Measurements from ENCODE around the gene ATP6V0A4.
"Not testable (repeated sequence)": the region's sequence is repeated elsewhere in the genome, so short reads cannot be mapped to it uniquely, and the experiment has no call there.

The ATP6V0A4 gene

GRCh38 chr7:138697535-138698182 lies 100.3 kb downstream of the ATP6V0A4 start:
- ATAC-seq: no peak

- not testable (repeated sequence) for ATAC-seq
Observed at GRCh38 chr7:138695776-138696175, 102.2 kb downstream of the ATP6V0A4 start.

- no peak for ATAC-seq
Observed at GRCh38 chr7:138695106-138695505, 102.9 kb downstream of the ATP6V0A4 start.

- no peak for ATAC-seq
Observed at GRCh38 chr7:138691178-138691577, 106.8 kb downstream of the ATP6V0A4 start.

- ATAC-seq: no peak
Observed at GRCh38 chr7:138690495-138690894, 107.5 kb downstream of the ATP6V0A4 start.

GRCh38 chr7:138688037-138688436 lies 110.0 kb downstream of the ATP6V0A4 start:
- not testable (repeated sequence) for ATAC-seq

- no peak for ATAC-seq
Observed at GRCh38 chr7:138684340-138684739, 113.7 kb downstream of the ATP6V0A4 start.

- ATAC-seq: no peak
Observed at GRCh38 chr7:138679793-138680192, 118.2 kb downstream of the ATP6V0A4 start.

GRCh38 chr7:138670594-138670993 lies 127.4 kb downstream of the ATP6V0A4 start:
- no peak for ATAC-seq

- ATAC-seq: no peak
Observed at GRCh38 chr7:138669364-138669763, 128.6 kb downstream of the ATP6V0A4 start.

GRCh38 chr7:138668946-138669345 lies 129.1 kb downstream of the ATP6V0A4 start:
- no peak for ATAC-seq

- ATAC-seq: no peak
Observed at GRCh38 chr7:138668229-138668596, 129.8 kb downstream of the ATP6V0A4 start.

GRCh38 chr7:138667535-138668228 lies 130.3 kb downstream of the ATP6V0A4 start:
- peak in 1 of 2 donors; percentile 36 for ATAC-seq

- ATAC-seq: no peak
Observed at GRCh38 chr7:138666385-138666784, 131.6 kb downstream of the ATP6V0A4 start.

GRCh38 chr7:138665669-138666140 lies 132.3 kb downstream of the ATP6V0A4 start:
- no peak for ATAC-seq

GRCh38 chr7:138665249-138665648 lies 132.7 kb downstream of the ATP6V0A4 start:
- no peak for ATAC-seq

GRCh38 chr7:138663725-138664710 lies 134.0 kb downstream of the ATP6V0A4 start:
- ATAC-seq: no peak

GRCh38 chr7:138662991-138663320 lies 135.0 kb downstream of the ATP6V0A4 start:
- no peak for ATAC-seq

GRCh38 chr7:138662076-138662990 lies 135.7 kb downstream of the ATP6V0A4 start:
- ATAC-seq: no peak

GRCh38 chr7:138661069-138661635 lies 136.8 kb downstream of the ATP6V0A4 start:
- ATAC-seq: no peak

- ATAC-seq: no peak
Observed at GRCh38 chr7:138658889-138659288, 139.1 kb downstream of the ATP6V0A4 start.
